K562 (cell line): Measurements from ENCODE around the gene IL12B.

ENCODE experiments used
- CTCFL ChIP-seq: IDR thresholded peaks from 2 replicates; pipeline ENCODE4 v1.6.1; 2011; ENCODE audit warnings: borderline replicate concordance, low read depth, mild to moderate bottlenecking, moderate library complexity, low read length; ENCODE audit not compliant: insufficient read depth, poor library complexity, severe bottlenecking
- GATAD2A ChIP-seq: fragments of 450-650 bp; IDR thresholded peaks from 2 replicates; pipeline ENCODE4 v1.6.1; 2017
- GATAD2B ChIP-seq: fragments of 450-650 bp; IDR thresholded peaks from 2 replicates; pipeline ENCODE4 v1.6.1; 2017; ENCODE audit warnings: mild to moderate bottlenecking, borderline replicate concordance
- MAFK ChIP-seq: IDR thresholded peaks from 2 replicates; pipeline ENCODE4 v1.6.1; 2011; ENCODE audit warnings: low read length, improper control_type of control experiment
- NR2C2 ChIP-seq, 2 experiments: fragments of 200-800 bp in 1 of 2; sonication (Bioruptor generic) in 1 of 2; sonication (generic) in 1 of 2; formaldehyde crosslinking in 1 of 2; IDR thresholded peaks; 2 replicates each; pipeline versions ENCODE4 v1.6.1 to v1.8.0; 2016 to 2022; ENCODE audit warnings: mild to moderate bottlenecking in 1 of 2, missing compliant biosample characterization in 1 of 2, missing genetic modification characterization in 1 of 2, missing genetic modification reagents in 1 of 2
- PRDM10 ChIP-seq: fragments of 450-650 bp; IDR thresholded peaks from 2 replicates; pipeline ENCODE4 v1.6.1; 2018; ENCODE audit not compliant: partially characterized antibody
- SMARCE1 ChIP-seq: fragments of 450-650 bp; IDR thresholded peaks from 2 replicates; pipeline ENCODE4 v1.7.1; 2016; ENCODE audit warnings: mild to moderate bottlenecking
- SP2 ChIP-seq: IDR thresholded peaks from 2 replicates; pipeline ENCODE4 v1.6.1; 2011; ENCODE audit warnings: mild to moderate bottlenecking, low read depth, low read length, moderate library complexity; ENCODE audit not compliant: poor library complexity, severe bottlenecking; ENCODE audit errors: extremely low read depth
- ZFP91 ChIP-seq: sonication (generic); formaldehyde crosslinking; IDR thresholded peaks from 2 replicates; pipeline ENCODE4 v1.8.0; 2022; ENCODE audit warnings: mild to moderate bottlenecking, missing genetic modification reagents

GRCh38 chr5:159269723-159270122 is 60.6 kb downstream of the IL12B start:
- TF ChIP-seq PRDM10 (no peak), NR2C2 (CRISPR knock-in tag; IDR thresholded peaks at IDR 0.05) (no peak), NR2C2 (tag; IDR thresholded peaks at IDR 0.05) (no peak), ZFP91 (CRISPR knock-in tag) (no peak), CTCFL (no peak), SP2 (no peak), SMARCE1 (no peak), GATAD2B (no peak), GATAD2A (no peak), MAFK (no peak)
